NOMO-1 treated with dmso at 0.1 percent for 144 hours (cell line): ENCODE measurements around the gene LRRC39.
"Not testable (repeated sequence)": the region's sequence is repeated elsewhere in the genome, so short reads cannot be mapped to it uniquely, and the experiment has no call there.

ENCODE experiments used
- DNase-seq: peaks from one replicate; lab custom pipeline; 2025; ENCODE audit not compliant: unreplicated experiment; lab: John Stamatoyannopoulos, UW

LRRC39 gene

GRCh38 chr1:100178091-100178490, at the start of gene LRRC39:
Gene LRRC39, minus strand, starts transcription at chr1:100178256. Its CDS starts 9,740 bp downstream, at chr1:100168516.
- no peak for DNase-seq

GRCh38 chr1:100222428-100222827, 44.4 kb upstream of the LRRC39 start:
- DNase-seq: no peak

DNA sequence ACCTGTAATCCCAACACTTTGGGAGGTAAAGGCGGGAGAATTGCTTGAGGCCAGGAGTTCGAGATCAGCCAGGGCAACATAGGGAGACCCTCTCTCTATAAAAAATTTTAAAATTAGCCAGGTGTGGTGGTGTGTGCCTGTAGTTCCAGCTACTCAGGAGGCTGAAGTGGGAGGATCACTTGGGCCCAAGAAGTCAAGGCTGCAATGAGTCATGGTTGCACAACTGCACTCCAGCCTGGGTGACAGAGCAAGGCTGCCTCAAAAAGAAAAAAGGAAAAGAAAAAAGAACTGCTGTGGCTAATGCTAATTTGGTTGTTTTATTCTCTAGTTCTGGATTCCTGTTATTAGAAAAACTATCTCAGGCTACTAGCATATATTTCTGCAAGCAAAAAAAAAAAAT, 41.8 kb upstream of the LRRC39 start:
- no peak for DNase-seq

DNA sequence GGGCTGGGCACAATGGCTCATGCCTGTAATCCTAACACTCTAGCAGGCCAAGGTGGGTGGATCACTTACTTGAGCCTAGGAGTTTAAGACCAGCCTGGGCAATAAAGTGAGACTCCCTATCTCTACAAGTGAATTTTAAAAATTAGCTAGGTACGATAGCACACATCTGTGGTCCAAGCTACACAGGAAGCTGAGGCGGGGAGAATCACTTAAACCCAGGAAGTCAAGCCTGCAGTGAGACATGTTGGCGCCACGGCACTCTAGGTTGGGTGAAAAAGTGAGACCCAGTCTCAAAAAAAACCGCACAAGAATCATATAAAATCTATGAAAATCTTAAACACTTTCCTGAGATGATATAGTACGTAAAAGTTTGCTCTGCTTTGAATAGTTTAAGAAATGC, 41.4 kb upstream of the LRRC39 start:
- no peak for DNase-seq

- no peak for DNase-seq
Measured at GRCh38 chr1:100217834-100218233, 39.8 kb upstream of the LRRC39 start.

DNA sequence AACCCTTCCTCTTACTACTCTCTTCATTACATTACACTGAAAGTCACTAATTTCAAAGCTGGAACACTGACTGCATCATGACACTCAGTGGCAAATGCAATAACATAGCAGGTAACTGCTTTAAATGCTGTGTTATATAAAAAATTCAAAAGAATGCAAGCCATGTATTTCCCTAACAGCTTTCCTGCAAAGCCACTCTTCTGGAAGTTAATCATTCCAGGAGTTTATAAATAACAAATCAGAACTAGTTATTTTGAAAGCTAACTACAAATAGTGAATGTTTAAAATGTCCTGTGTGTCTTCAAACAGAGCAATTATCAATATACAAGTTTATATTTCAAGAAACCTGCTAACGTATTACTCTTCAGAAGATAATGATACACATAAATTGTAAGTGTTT, 37.0 kb upstream of the LRRC39 start:
- DNase-seq: no peak

- no peak for DNase-seq
Measured at GRCh38 chr1:100213141-100213540, 35.1 kb upstream of the LRRC39 start.

- DNase-seq: no peak
Measured at GRCh38 chr1:100206301-100206700, 28.2 kb upstream of the LRRC39 start.

- not testable (repeated sequence) for DNase-seq
Measured at GRCh38 chr1:100205593-100205992, 27.5 kb upstream of the LRRC39 start.

GRCh38 chr1:100205103-100205502, 27.0 kb upstream of the LRRC39 start:
- DNase-seq: not testable (repeated sequence)

GRCh38 chr1:100202703-100203102, 24.6 kb upstream of the LRRC39 start:
- DNase-seq: not testable (repeated sequence)

DNA sequence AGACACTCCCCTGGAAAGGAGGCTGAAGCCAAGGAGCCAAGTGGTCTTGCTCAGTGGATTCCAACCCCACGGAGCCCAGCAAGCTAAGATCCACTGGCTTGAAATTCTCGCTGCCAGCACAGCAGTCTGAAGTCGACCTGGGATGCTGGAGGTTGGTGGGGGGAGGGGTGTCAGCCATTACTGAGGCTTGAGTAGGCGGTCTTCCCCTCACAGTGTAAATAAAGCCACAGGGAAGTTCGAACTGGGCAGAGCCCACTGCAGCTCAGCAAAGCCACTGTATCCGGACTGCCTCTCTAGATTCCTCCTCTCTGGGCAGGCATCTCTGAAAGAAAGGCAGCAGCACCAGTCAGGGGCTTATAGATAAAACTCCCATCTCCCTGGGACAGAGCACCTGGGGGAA, 22.0 kb upstream of the LRRC39 start:
- DNase-seq: not testable (repeated sequence)

GRCh38 chr1:100198596-100198995, 20.5 kb upstream of the LRRC39 start:
- DNase-seq: no peak

DNA sequence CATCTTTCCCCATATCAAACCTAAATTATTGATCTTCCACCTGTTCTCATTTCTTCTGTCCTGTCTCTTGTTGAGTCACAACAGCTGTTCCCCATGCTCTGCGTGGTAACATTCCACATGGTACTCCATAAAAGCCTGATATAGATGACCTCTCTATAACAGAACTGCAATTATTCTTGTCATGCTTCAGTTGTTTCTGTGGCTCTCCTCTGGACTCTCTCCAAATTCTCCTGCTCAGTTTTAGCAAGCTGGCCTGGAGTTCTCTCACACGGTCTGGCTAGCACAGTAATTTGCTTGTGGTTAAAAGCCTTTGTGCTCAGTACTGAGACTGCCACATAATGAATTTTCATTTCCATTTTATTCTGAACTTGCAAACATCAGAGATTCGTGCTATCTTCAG, 10.6 kb upstream of the LRRC39 start:
- no peak for DNase-seq

- DNase-seq: no peak
Measured at GRCh38 chr1:100187912-100188311, 9.9 kb upstream of the LRRC39 start.

DNA sequence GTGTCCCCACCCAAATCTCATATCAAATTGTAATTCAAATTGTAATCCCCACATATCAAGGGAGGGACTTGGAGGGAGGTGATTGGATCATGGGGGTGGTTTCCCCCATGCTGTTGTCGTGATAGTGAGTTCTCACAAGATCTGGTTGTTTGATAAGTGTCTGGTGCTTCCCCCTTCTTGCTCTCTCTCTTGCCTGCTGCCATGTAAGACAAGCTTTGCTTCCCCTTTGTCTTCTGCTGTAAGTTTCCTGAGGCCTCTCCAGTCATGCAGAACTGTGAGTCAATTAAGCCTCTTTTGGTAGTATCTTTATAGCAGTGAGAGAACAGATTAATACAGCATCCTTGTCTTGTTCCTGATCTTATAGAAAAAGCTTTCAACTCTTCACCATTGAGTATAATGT, 6.5 kb upstream of the LRRC39 start:
- DNase-seq: no peak

- DNase-seq: no peak
Measured at GRCh38 chr1:100183370-100183769, 5.3 kb upstream of the LRRC39 start.

DNA sequence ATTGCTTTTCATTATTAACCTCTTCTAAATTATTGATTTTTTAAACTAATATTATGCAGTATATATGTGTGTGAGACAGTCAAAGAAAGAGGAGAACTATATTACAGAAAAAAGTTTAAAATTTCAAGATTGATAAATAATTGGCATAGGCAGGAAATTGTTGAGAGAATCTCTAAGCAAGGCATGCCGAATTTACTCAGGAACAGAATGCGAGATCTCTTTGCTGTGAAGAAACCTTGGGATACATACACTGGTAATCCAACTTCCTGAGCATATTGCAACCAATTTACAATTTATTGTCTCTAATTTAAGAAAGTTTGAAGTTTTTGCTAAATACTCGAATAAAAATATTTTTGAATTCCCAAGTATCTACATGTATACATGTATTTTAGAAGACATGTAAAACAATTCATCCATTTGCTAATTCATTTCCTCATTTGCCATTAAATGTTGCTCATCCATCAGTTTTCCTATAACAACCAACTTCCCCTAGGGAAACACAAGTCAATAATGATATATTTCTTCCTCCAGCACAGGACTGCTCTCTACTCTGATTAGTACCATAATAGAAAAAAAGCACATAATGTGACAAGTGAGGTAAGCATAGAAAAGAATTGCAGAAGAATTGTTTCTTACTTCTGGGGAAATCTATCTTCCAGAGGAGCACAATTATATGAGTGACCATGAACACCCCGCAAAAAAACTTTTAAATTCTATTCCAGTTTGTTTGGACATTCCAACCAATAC, 588 bp downstream of the LRRC39 start:
- no peak for DNase-seq

GRCh38 chr1:100168051-100168450, 10.0 kb downstream of the LRRC39 start:
- DNase-seq: no peak

DNA sequence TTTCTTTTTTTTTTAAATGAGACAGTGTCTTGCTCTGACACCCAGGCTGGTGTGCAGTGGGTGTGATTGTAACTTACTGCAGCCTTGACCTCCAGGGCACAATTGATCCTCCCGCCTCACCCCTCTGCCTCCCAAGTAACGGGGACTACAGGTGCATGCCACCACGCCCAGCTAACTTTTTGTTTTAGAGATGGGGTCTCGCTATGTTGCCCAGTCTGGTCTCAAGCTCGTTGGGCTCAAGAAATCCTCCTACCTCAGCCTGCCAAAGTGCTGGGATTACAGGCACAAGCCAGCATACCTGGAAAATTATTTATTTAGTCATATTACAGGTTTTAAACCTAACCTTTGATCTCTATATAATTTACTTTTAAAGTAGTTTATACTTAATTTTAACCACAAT, 13.4 kb downstream of the LRRC39 start:
- DNase-seq: no peak

GRCh38 chr1:100164216-100164615, 13.8 kb downstream of the LRRC39 start:
- no peak for DNase-seq

DNA sequence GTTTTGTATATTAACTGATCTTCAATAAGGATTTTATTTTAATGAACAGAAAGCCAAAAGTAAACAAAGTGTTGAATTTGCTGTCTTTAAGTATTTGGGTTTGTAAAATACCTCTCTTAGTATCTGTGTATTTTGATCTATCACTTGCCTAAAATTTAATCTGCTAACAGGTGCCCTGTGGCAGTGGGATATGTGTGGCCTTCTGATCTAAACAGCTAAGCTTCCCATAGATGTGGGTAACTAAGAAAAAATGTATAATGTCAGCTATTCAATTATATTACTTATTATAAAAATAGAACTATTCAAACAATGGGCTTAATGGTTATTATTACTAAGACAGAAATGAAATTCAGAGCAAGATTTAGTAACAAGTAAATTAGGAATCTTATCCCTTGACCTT, 15.2 kb downstream of the LRRC39 start:
- DNase-seq: no peak

DNA sequence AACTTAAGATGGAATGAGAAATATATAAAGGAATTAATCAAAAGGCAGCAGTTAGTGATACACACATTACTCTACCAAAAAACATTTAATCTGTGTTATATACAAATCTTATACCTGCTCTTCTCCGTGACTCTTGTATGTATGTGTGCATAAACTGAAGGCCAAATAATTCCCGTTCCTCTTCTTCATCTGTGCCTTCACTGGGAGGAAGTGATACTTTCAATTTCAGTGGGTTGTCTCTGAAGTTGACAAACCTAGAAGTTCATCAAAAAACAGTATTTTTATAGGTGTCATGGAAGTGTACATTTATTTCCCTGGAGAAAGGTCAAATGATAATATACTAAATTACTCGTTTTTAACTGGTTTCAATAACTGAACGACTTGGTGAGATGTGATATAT, 25.8 kb downstream of the LRRC39 start:
- peak; percentile 9 for DNase-seq
